MM.1S (cell line): ENCODE data around the gene PLCB4.

ENCODE experiments used
- EZH2 ChIP-seq: fragments of 300-600 bp; sonication (generic); optimal IDR thresholded peaks from 2 replicates; pipeline ENCODE3; 2017; ENCODE audit warnings: low read depth, mild to moderate bottlenecking, antibody characterized with exemption, low read length, mixed read lengths
- EZH2phosphoT487 ChIP-seq: fragments of 300-600 bp; sonication (generic); IDR thresholded peaks from 2 replicates; pipeline ENCODE4 v1.6.1; 2018; ENCODE audit warnings: antibody characterized with exemption, low read length
- TF ChIP-seq, protein P1 (sequence below): fragments of 300-600 bp; sonication (generic); IDR thresholded peaks from 2 replicates; pipeline ENCODE4 v1.5.1; 2016; ENCODE audit warnings: antibody characterized with exemption, low read length, mixed read lengths

- no peak for TF ChIP-seq EZH2
- TF ChIP-seq, protein P1, sequence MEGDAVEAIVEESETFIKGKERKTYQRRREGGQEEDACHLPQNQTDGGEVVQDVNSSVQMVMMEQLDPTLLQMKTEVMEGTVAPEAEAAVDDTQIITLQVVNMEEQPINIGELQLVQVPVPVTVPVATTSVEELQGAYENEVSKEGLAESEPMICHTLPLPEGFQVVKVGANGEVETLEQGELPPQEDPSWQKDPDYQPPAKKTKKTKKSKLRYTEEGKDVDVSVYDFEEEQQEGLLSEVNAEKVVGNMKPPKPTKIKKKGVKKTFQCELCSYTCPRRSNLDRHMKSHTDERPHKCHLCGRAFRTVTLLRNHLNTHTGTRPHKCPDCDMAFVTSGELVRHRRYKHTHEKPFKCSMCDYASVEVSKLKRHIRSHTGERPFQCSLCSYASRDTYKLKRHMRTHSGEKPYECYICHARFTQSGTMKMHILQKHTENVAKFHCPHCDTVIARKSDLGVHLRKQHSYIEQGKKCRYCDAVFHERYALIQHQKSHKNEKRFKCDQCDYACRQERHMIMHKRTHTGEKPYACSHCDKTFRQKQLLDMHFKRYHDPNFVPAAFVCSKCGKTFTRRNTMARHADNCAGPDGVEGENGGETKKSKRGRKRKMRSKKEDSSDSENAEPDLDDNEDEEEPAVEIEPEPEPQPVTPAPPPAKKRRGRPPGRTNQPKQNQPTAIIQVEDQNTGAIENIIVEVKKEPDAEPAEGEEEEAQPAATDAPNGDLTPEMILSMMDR, result no peak
- no peak for TF ChIP-seq EZH2phosphoT487
Measured at GRCh38 chr20:9367328-9367727, 298.4 kb downstream of the PLCB4 start.
